GM10847 (cell line): ENCODE data around the gene LRRC47.

ENCODE experiments used
- POLR2A ChIP-seq: IDR thresholded peaks from 2 replicates; pipeline ENCODE4 v1.6.1; 2011; ENCODE audit not compliant: insufficient read length; ENCODE audit errors: extremely low read depth

LRRC47 gene

GRCh38 chr1:3777647-3778589 is 18.4 kb downstream of the LRRC47 start:
- TF ChIP-seq POLR2A, result no peak

- TF ChIP-seq POLR2A, result no peak
Observed at GRCh38 chr1:3777078-3777547, 19.2 kb downstream of the LRRC47 start.

- no peak for TF ChIP-seq POLR2A
Observed at GRCh38 chr1:3776231-3776961, 19.9 kb downstream of the LRRC47 start.

GRCh38 chr1:3775490-3776230 is 20.6 kb downstream of the LRRC47 start:
- no peak for TF ChIP-seq POLR2A

- TF ChIP-seq POLR2A, result no peak
Observed at GRCh38 chr1:3774946-3775489, 21.3 kb downstream of the LRRC47 start.

GRCh38 chr1:3774276-3774945 is 21.9 kb downstream of the LRRC47 start:
- TF ChIP-seq POLR2A, result no peak

- no peak for TF ChIP-seq POLR2A
Observed at GRCh38 chr1:3773572-3774275, 22.6 kb downstream of the LRRC47 start.

GRCh38 chr1:3772715-3773571 is 23.4 kb downstream of the LRRC47 start, which contains the start of gene SMIM1:
Gene SMIM1 (plus strand): TSS chr1:3772749. CDS start chr1:3775374, 2,625 bp downstream.
- TF ChIP-seq POLR2A, result no peak

- peak; percentile 35 for TF ChIP-seq POLR2A
Observed at GRCh38 chr1:3772027-3772714, 24.1 kb downstream of the LRRC47 start.

- no peak for TF ChIP-seq POLR2A
Observed at GRCh38 chr1:3771108-3772026, 24.9 kb downstream of the LRRC47 start.

- no peak for TF ChIP-seq POLR2A
Observed at GRCh38 chr1:3770047-3770765, 26.1 kb downstream of the LRRC47 start.
